MCF 10A (cell line): ENCODE results near the gene C12orf42. TPM values are rescaled to one million over a fixed set of nuclear protein-coding genes. Genes with fewer than 3 reads are reported as not detected.

Source experiments
- BruUV-seq: library from RNA; stranded (reverse); fragments of 400-500 nt; replicated peaks from 2 replicates; lab custom pipeline; 2021; lab: Mats Ljungman, UMichigan
- CTCF ChIA-PET: fragments of 300-600 bp; sonication (Branson Sonifier 250); formaldehyde crosslinking; extraction: SDS; loops from one replicate; lab custom pipeline; 2021; ENCODE audit warnings: antibody characterized with exemption, inconsistent platforms; lab: Yijun Ruan, JAX
- POLR2A ChIA-PET: fragments of 300-600, 350-650 bp; sonication (Branson Sonifier 250); formaldehyde crosslinking; extraction: SDS; loops from one replicate; lab custom pipeline; 2020; ENCODE audit warnings: antibody characterized with exemption, inconsistent platforms; lab: Yijun Ruan, JAX
- DNase-seq: peaks from one replicate; pipeline ENCODE4 v3.0.0-alpha.2; 2018; ENCODE audit not compliant: unreplicated experiment
- H3K27ac Mint-ChIP-seq: one replicate; pipeline ENCODE4 v1.8.0; 2022; ENCODE audit warnings: mild to moderate bottlenecking, low read depth, mixed read lengths; ENCODE audit not compliant: unreplicated experiment
- H3K27me3 Mint-ChIP-seq: one replicate; pipeline ENCODE4 v1.8.0; 2022; ENCODE audit warnings: mixed read lengths; ENCODE audit not compliant: insufficient read depth, unreplicated experiment
- H3K36me3 Mint-ChIP-seq: one replicate; pipeline ENCODE4 v1.8.0; 2022; ENCODE audit warnings: mild to moderate bottlenecking, moderate library complexity, mixed read lengths; ENCODE audit not compliant: insufficient read depth, unreplicated experiment
- H3K4me1 Mint-ChIP-seq: one replicate; pipeline ENCODE4 v1.8.0; 2022; ENCODE audit warnings: mixed read lengths; ENCODE audit not compliant: insufficient read depth, unreplicated experiment
- H3K4me3 Mint-ChIP-seq: one replicate; pipeline ENCODE4 v1.8.0; 2022; ENCODE audit warnings: mild to moderate bottlenecking, moderate library complexity, mixed read lengths; ENCODE audit not compliant: unreplicated experiment
- H3K9me3 Mint-ChIP-seq: one replicate; pipeline ENCODE4 v1.8.0; 2022; ENCODE audit warnings: mixed read lengths; ENCODE audit not compliant: unreplicated experiment
- intact Hi-C: fragments of 100-400 bp; cut with micrococcal nuclease; formaldehyde crosslinking; loops from 2 replicates; pipeline ENCODE4 v1.14.1; 2022
- total RNA-seq: library from RNA; stranded (reverse); gene quantifications from 2 replicates; pipeline ENCODE4 v1.2.3, GENCODE V29; 2022
- TF ChIP-seq, protein P1 (sequence below): fragments of 200-600 bp; IDR thresholded peaks from one replicate; pipeline ENCODE4 v1.8.0; 2022; ENCODE audit warnings: antibody characterized with exemption, mild to moderate bottlenecking; ENCODE audit not compliant: unreplicated experiment

Gene C12orf42
- total RNA-seq, 1 experiment from 2014 or later, result not detected

- ChIA-PET CTCF (interaction anchor here (0.6 kb wide), 1 partner anchor 26 kb away, joined by 4 read pairs; no protein-coding TSS in a partner anchor), POLR2A (no interaction called here)
- Mint-ChIP-seq H3K36me3 (no peaks in the 10 kb centered on the region), H3K4me3 (no peak overlapping the region), H3K9me3 (no peaks in the 10 kb centered on the region), H3K4me1 (no peaks in the 10 kb centered on the region), H3K27ac (no peak overlapping the region), H3K27me3 (no peaks in the 10 kb centered on the region)
- intact Hi-C loops, result no loop called here
- no peak for DNase-seq
- TF ChIP-seq, protein P1, sequence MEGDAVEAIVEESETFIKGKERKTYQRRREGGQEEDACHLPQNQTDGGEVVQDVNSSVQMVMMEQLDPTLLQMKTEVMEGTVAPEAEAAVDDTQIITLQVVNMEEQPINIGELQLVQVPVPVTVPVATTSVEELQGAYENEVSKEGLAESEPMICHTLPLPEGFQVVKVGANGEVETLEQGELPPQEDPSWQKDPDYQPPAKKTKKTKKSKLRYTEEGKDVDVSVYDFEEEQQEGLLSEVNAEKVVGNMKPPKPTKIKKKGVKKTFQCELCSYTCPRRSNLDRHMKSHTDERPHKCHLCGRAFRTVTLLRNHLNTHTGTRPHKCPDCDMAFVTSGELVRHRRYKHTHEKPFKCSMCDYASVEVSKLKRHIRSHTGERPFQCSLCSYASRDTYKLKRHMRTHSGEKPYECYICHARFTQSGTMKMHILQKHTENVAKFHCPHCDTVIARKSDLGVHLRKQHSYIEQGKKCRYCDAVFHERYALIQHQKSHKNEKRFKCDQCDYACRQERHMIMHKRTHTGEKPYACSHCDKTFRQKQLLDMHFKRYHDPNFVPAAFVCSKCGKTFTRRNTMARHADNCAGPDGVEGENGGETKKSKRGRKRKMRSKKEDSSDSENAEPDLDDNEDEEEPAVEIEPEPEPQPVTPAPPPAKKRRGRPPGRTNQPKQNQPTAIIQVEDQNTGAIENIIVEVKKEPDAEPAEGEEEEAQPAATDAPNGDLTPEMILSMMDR, result no peak
- BruUV-seq, result no TSS peak
These were observed 21.4 kb upstream of the C12orf42 start for GRCh38 chr12:103517161-103517560.

DNA sequence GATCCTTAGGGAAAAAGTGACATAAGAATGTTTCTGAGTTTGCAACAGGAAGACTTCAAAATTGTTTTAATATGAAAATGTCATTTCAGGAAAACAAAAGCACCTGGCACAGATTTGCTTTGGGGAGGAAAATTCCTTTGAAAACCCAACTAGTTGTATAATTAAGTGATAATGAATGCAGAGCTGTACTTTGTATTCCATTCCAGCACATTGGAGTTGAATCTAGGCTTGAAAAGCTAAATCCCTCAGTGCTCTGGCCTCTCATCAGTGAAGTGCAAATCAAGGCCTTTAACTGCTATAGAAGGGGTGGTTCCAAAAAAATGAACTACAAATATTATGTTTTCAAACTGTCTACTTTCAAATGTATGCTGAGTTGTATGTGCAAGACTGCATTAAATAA, 19.6 kb upstream of the C12orf42 start:
- CTCF ChIA-PET, result interaction anchor here (0.6 to 1.8 kb wide), 4 partner anchors 12 to 1181 kb away, joined by 3 to 6 read pairs (median 4); no protein-coding TSS in a partner anchor
- H3K36me3 Mint-ChIP-seq, result no peaks in the 10 kb centered on the region
- intact Hi-C loops, result no loop called here
- H3K27me3 Mint-ChIP-seq, result no peaks in the 10 kb centered on the region
- no peak overlapping the region for H3K27ac Mint-ChIP-seq
- POLR2A ChIA-PET, result no interaction called here
- H3K4me1 Mint-ChIP-seq, result no peaks in the 10 kb centered on the region
- BruUV-seq, result no TSS peak
- H3K4me3 Mint-ChIP-seq, result no peak overlapping the region
- no peaks in the 10 kb centered on the region for H3K9me3 Mint-ChIP-seq
- no peak for DNase-seq
- TF ChIP-seq, protein P1, result no peak

- no peak for DNase-seq
- TF ChIP-seq, protein P1, result no peak
- H3K4me3 Mint-ChIP-seq, result no peak overlapping the region
- no peak overlapping the region for H3K27ac Mint-ChIP-seq
- no peaks in the 10 kb centered on the region for H3K4me1 Mint-ChIP-seq
- POLR2A ChIA-PET, result no interaction called here
- intact Hi-C loops, result no loop called here
- no peaks in the 10 kb centered on the region for H3K27me3 Mint-ChIP-seq
- H3K36me3 Mint-ChIP-seq, result no peaks in the 10 kb centered on the region
- BruUV-seq, result no TSS peak
- CTCF ChIA-PET, result interaction anchor here (1.8 kb wide), 1 partner anchor 17 kb away, joined by 6 read pairs; no protein-coding TSS in a partner anchor
- H3K9me3 Mint-ChIP-seq, result no peaks in the 10 kb centered on the region
These were observed 18.1 kb upstream of the C12orf42 start for GRCh38 chr12:103513875-103514274.

DNA sequence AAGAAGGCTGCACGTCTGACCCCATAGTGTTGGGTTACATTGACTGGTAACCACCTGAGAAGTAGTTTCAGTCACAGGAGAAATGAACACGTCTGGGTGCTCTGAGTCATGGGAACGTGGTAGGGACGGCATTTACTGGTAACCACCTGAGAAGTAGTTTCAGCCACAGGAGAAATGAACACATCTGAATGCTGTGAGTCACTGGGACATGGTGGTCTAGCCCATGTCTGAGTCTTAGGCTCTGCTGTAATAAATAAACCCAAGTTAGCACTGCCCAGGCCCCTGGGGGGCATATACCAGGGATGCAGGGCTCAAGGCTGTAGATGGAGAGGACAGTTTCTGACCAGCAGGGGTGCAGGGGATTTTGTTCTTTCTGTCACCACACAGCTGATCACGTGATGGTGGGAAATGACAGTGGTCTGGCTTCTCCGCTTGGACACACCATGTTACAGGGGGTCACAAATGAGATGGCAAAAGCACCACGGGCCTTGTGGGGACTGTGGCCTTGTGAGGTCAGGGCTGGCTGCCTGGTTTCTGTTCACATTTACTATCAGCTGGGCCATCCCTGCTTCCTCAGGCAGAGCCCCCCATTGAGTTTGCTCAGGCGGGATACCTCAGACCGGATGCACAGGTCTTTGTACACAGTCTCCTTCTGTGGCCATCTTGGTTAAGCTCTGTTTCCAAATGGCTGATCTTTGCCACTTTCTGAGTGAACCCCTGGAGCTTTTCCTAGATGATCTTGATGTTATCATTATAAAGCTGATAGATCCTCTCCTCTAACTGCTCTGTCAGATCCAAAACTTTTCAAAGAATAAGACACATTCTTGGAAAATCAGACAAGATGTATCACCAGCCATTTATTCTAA, 9.8 kb upstream of the C12orf42 start:
- Mint-ChIP-seq H3K36me3 (no peaks in the 10 kb centered on the region), H3K4me3 (no peak overlapping the region), H3K27me3 (no peaks in the 10 kb centered on the region), H3K9me3 (no peaks in the 10 kb centered on the region), H3K4me1 (no peaks in the 10 kb centered on the region), H3K27ac (no peak overlapping the region)
- BruUV-seq, result no TSS peak
- TF ChIP-seq, protein P1, result no peak
- ChIA-PET CTCF (interaction anchor here (0.5 to 1.2 kb wide), 6 partner anchors 9 to 1370 kb away, joined by 3 to 5 read pairs (median 4); partner anchors contain the start of gene C12orf42), POLR2A (no interaction called here)
- intact Hi-C loops, result no loop called here
- DNase-seq, result peak; percentile 54
